ENCODE measurements around the gene KCNH2. TPM values are rescaled to one million over a fixed set of nuclear protein-coding genes. Genes with fewer than 3 reads are reported as not detected.
"Not testable (repeated sequence)": the region's sequence is repeated elsewhere in the genome, so short reads cannot be mapped to it uniquely, and the experiment has no call there.

Gene KCNH2
- total RNA-seq, 1 donor from 2014 or later: not detected

DNA sequence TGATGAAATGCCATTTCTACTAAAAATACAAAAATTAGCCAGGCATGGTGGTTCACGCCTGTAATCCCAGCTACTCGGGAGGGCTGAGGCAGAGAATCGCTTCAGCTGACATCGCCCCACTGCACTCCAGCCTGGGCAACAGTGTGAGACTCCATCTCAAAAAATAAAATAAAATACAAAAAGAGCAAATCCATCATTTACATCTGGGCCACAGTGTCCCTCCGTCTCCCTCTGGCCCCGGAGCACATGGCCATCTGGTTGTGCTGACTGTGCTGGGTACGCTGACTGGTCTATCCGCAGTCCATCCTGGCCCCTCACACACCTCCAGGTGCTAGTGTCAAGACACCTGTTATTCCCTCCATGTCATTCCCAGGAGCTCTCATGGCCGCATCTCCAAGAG is 42.1 kb downstream of the KCNH2 start:
- no peak for DNase-seq (ENCODE audit: low read depth in 2 of 2)

DNA sequence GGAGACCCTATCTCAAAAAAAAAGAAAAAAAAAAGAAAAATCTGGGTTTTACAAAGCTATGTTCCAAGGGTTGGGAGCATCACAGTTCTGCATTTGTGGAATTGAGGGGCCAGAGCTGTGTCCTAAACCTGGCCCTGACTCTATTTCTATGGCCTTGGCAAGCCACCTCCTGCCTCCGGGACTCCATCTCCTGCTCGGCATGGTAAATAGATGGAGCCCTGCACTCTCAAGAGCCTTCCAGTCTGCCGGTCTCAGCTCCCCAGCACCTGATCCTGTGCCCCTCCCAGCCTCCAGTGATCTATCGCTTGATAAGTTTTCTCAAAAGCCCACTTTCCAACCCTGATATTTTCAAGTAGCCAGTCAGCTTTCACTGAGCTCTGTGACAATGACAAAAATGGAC is 43.0 kb downstream of the KCNH2 start:
- no peak for DNase-seq (ENCODE audit: low read depth in 2 of 2)

DNA sequence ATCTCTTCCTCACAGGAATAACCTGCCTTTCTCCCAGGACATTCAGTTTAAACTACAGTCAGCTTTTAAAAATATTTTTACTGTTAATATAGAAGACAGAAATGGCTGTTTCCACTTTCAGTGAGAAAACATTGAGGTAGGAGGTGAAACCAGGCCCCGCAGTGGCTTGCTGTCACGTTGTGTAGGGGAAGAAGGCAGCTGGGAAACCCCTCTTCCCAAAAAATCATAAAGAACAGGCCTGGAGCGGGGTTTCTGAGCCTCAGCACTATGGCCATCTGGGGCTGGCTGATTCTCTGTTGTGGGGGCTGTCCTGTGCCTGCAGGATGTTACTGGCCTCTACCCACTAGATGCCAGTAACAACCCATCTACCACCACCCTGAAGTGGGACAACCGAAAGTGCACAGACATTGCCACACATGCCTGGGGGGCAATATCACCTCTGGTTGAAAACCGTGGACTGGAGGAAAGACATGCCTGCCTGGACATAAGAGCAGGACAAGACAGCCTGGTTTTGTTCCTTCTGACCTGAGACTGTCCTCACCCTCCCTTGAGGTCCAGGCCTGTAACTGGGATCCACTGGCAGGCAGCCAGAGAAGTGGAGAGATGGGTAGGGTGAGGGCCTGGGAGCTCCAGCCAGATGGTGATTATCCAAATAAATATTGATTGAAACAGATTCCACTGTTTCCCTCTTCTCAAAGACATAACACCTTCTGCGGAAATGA is 43.9 kb downstream of the KCNH2 start:
- no peak for DNase-seq (ENCODE audit: low read depth in 2 of 2)

DNA sequence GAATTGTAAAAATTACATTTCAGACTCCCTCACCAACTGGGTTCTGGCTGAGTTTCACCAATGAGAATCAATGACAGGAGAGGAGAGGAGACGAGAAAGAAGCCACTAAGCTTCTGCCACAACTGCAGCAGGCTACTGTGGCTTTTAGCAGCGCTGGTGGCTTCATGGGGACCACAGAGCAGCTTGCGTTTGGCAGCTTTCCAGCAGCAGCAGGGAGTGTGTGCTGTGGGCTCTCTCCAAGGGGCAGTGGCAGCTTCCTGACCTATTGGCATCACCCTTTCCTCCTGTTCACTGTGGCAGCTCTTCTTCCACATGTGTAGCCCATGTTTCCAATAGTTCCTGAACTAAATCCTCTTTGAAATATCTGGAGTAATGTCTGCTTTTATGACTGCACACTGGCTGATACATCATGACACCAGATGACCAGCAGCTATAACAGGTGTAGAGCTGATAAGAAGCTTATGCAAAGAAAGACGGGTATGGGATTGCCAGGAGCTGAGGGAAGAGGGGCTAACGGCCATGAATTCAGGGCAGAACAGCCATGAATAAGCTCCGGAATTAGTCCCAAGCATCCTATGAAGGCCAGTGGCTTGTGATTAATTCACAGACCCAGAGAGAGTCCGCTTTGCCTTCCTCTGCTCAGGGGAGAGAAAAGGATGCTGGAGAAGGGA is 46.8 kb downstream of the KCNH2 start:
- no peak for DNase-seq (ENCODE audit: low read depth in 2 of 2)

DNA sequence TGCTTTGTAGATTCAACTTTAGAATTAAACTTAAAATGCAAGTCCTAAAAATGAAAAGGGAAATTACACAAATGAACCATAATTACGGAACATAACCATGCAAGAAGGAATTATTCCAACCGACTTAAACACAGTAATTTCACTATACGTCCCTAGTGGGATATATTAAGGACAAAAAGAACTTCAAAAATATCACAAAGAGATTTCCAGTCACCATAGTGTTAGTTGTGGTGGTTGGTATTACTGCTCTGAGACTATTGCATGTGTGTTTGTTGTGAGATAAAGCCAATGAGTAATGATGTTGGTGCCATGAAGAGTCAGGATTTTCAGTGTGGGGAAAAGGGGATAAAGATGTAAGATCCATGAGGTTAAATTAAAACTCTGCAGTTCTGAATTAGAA is 49.6 kb downstream of the KCNH2 start:
- no peak for DNase-seq (ENCODE audit: low read depth in 2 of 2)

DNA sequence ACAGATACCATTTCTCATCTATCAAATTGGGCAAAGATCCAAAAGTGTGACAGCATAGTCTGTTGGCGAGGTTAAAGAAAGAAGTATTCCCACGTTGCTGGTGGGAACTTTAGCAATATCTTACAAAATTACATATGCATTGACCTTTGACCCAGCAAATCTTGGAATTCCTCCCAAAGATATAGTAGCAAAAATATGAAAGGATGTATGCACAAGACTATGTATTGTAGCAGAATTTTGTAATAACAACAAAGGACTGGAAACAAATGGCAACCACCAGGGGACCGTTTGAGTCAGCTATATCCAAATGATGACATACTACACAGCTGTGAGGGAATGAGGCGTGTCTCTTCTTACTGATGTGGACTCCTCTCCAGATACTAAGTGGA is 50.2 kb downstream of the KCNH2 start:
- no peak for DNase-seq (ENCODE audit: low read depth in 2 of 2)

DNA sequence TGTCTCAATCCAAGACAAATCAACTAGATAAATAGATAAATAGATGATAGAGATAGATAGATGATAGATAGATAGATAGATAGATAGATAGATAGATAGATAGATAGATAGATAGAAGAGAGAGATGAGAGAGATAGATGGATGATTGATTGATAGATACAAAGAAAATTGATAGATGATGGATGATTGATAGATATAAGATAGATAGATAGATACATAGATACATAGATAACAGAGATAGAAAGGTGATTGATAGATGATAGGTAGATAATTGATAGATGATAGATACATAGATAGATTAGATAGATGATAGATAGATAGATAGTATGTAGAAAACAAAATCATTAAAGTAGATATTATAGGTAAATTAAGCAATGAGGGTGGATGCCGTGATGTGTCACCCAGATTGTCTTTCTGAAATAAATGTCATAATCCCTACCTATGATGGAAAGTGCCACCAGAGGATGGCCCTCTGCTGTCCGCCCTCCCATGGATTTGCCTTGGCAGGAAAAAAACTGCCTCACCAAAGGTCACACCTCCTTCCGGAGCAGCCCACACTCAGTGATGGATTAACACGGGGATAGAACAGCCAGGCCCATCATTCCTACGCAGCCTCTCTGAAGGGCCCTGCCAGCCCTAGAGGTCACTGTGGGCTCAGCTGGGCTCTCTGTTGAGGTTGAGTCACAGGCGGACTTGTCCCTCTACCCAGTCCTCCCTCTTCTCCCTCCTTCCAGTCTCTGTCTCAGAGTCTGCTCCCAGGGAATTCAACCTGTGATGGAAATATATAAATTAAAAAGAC is 50.8 kb downstream of the KCNH2 start:
- DNase-seq (ENCODE audit: low read depth in 2 of 2): no peak

DNA sequence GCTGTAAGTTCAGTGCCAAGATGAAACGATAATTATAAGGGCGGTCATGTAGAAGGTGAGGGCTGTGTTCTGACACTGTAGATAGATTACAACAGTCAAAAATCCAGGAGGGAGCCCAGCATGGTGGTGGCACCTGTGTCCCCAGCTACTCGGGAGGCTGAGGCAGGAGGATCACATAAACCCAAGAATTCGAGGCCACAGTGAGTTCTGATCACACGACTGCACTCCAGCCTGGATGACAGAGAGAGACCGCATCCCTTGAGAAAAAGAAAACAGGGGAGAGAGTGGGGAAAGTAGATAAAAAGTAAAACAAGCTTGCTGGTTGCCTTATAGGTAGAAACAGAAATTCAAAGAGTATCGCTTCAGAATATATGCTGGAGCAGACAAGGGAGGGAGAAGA is 52.1 kb downstream of the KCNH2 start:
- DNase-seq (ENCODE audit: low read depth in 2 of 2): no peak

DNA sequence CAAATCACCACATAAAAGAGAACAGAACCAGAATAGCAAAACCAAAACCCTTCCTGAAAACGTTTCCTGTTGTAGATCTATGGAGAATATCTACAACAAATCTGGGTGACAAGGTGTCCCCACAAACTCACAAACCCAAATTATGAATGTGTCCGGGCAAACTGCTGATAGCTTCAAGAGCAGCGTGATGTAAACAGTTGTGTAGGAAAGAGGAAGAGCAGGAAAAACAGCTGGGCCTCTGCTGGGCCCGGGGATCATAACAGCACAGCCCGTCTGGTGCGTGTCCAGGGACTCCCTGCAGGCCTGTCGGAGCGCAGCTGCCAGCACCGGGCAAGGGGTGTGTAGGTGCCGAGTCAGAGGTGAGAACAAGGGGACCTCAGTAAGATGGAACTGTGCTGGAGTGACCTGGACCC is 53.7 kb downstream of the KCNH2 start:
- DNase-seq (ENCODE audit: low read depth in 2 of 2): no peak

DNA sequence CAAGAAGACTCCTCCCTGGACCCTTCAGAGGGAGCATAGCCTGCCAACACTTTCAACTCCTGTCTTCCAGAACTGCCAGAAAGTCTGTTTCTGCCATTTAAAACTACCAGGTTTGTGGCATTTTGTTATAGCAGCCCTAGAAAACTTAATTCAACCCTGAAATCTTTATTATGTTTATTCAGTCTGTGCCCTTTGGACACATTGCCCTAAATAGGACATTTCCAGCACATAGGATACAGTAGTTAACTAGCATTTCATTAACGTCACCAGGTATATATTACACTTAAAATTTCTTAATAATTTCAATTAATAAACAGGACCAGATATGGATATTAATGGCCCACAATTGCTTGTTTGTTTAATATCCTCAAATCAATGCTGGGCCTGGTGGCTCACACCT is 54.3 kb downstream of the KCNH2 start:
- DNase-seq (ENCODE audit: low read depth in 2 of 2): no peak

DNA sequence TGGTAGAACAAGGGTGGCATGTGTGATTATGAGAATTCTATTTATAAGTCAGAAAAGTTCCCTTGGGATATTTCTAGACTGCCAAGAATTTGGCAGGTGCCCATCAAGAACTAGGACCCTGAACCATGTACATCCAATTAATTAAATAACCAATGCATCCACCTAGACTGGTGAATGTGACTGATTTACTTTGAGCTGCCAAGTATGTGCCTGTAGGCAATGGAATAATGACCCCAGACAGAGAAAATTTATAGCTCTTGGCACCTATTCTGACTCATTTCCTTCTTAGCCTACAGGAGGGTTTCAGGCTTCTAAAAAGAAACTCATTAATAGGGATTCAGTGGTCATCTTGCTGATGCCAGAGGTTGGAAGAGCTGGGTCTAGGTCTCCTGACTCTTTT is 54.9 kb downstream of the KCNH2 start:
- DNase-seq (ENCODE audit: low read depth in 2 of 2): peak in 1 of 2 donors; percentile 12

DNA sequence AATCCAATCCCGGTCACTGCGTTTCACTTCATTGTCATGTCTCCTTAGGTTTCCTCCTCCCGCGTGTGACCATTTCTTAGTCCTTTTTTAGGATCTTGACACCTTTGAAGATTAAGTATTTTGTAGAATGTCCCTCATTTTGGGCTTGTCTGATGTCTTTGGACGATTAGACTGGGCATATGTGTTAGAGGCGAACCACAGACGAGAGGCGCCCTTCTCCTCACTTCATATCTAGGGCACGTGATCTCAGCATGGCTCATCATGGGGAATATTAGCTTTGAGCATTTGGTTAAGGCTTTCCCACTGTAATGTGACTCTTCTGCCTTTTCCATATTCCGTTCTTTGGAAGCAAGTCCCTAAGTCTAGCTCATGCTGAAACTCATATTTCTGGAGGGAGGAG is 59.0 kb downstream of the KCNH2 start:
- no peak for DNase-seq (ENCODE audit: low read depth in 2 of 2)

DNA sequence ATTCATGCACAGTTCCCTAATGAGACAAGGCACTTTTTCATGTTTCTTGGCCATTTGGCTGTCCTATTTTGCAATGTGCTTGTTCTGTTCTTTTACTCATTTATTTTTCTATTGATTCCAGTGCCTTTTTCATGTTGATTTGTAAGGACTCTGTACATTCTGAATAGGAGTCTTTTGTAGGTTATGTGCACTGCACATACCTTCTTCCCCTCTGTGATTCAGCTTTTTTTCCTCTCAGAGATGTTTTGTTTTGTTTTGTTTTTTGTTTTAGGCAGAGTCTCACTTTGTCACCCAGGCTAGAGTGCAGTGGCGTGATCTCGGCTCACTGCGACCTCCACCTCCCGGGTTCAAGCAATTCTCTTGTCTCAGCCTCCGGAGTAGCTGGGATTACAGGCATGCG is 59.7 kb downstream of the KCNH2 start:
- no peak for DNase-seq (ENCODE audit: low read depth in 2 of 2)

DNA sequence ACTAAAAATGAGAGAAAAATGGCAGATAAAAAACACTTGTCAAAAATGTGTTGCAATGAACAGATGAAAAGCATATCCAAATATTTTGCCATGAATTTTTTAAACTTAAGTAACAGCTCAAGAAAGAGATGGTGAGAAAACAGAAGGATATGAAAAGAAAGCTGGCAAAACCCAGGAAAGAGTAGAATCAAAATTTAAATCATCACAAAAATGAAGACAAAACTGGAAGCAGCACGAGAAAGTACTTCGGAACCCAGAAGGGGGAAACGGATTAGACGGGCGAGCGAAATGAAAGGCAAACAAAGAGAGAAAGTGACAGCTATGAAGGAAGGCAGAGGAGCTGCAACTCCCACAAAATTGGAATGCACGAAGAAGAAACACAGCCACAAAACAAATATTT is 60.2 kb downstream of the KCNH2 start:
- DNase-seq (ENCODE audit: low read depth in 2 of 2): no peak

DNA sequence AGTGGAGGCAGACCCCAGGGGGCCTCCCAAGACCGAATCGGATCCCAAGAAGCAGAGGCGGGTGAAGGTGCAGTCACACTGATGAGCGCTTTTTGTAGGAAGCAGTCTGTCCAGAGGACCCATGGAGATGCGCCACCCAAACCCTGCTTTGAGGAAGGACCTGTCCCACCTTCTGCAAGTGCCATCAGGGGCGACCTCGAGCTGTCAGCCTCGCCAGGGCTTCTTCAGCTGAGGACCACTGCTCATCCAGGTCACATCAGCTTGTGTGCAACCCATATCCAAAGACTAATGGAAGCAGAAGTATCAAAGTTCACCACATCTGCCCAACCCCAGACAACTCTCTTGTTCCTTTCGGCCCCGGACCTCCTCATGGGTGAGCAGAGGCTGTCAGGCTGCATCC is 61.5 kb downstream of the KCNH2 start:
- no peak for DNase-seq (ENCODE audit: low read depth in 2 of 2)

DNA sequence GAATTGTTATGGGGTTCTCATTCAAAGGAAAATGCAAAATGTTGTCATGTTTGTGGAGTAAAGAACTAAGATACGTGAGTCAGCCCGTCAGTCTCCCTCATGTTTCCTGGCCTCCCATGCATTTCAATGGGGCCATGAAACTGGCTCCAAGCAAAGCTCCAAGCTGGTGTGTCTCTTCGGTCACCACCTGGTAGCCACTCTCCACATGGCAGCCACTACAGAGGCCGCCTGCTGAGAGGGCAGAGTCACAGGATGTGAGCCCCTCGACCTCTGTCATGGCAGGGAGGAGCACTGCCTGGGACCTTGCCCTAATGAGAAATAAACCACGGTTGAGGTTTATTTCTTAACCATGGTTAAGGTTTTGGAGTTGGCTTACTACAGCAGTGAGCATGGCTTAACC is 63.2 kb downstream of the KCNH2 start:
- no peak for DNase-seq (ENCODE audit: low read depth in 2 of 2)

DNA sequence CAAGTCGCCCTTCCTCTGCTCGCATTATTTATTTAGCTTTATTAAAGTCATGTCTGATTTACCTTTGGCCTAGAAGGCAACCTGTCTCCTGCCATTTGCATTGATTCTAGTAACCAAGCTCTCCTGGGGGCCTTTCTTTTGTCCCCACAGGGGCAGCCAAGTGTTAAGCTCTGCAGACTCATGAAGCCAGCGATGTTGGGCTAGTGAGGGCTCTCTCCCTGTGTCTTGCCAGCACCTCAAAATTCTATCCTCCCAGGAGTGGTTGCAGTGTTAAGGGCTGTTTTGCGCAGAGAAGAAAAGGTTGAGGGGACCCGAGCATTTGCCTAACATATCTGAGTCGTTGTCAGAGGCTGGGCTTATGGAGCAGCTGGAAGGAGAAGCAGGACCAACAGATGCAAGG is 63.9 kb downstream of the KCNH2 start:
- no peak for DNase-seq (ENCODE audit: low read depth in 2 of 2)

DNA sequence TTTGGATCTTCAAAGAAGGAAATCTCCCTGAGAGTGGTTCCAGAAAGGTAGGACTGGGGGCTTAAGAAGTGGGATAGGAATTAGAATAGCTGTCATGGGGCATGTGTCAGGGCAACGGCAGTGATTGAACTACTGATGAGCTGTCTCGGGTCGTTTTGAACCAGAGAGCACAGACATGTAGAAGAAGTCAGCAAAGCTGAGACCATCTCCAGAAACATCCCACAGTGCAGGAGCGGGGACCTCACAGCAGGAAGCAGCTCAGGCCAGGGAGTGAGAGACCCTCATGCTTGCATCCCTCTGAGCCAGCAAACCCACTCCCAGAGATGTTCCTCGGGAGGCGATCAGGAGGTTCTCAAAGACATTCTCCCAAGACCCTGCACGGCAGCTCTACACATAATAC is 65.7 kb downstream of the KCNH2 start:
- no peak for DNase-seq (ENCODE audit: low read depth in 2 of 2)

DNA sequence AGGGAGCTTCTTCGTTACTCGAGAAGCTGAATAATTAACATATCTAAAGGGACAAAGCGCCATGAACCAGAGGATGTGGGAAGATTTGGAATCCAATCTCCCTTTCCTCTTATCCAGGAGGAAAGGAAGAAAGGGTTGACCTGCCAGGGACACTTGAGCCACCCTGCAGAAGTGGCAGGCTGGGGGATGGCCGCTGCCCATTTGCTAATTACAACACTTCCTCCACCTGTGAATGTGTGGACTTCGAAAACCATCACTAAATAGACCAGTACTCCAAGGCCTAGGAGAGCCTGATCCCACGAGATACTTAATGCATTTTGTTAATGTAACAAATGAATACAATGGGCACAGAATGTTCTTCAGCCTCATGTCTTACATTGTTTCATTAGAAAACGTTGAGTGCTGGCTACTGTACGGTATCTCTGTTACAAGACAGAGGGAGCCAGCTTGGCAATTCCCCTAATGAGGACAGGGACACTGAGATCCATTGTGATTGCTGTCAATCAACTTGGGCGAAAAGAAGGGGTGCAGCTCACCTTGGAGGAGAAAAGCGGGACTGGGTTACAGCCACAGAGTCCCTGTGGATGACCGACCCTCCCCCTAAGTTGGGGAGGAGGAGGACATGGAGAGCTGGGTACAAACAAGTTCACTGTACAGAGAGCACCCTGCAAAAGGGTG is 66.4 kb downstream of the KCNH2 start:
- DNase-seq (ENCODE audit: low read depth in 2 of 2): no peak

DNA sequence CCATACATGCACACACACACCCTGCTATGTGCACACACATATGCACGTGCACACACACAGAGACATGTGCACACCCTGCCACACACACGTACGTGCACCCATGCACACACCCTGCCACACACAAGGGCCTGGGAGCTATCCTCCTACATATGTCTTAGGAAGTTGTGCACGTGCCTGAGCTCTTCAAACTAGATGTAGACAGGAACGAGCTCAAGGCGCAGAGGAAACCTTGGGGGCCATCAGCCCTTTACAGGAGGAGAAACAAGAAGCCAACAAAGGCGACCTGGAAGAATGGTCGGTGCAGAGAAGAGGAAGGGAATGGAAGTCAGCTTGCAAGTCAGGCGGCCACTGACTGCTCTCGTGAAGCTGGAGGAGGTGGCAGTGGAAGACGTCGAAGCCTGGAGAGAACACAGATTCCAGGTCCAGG is 67.1 kb downstream of the KCNH2 start:
- DNase-seq (ENCODE audit: low read depth in 2 of 2): no peak

DNA sequence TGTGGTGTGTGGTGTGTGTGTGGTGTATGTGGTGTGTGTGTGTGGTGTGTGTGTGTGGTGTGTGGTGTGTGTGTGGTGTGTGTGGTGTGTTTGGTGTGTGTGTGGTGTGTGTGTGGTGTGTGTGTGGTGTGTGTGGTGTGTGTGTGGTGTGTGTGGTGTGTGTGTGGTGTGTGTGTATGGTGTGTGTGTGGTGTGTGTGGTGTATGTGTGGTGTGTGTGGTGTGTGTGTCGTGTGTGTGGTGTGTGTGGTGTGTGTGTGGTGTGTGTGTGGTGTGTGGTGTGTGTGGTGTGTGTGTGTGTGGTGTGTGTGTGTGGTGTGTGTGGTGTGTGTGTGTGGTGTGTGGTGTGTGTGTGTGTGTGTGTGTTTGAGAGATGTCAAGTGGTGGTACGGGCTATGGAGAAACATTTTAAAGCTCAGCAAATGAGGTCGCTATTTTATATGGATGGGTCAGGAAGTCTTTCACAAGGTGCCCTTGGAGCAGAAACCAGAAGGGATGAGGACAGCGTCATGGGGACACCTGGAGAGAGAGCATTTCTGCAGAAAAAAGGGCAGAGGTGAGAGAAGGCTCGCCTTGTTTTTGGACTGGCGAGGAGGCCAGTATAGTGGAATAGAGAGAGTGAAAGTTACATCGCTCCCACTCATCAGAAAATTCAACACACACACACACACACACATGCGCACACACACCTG is 67.7 kb downstream of the KCNH2 start:
- not testable (repeated sequence) for DNase-seq (ENCODE audit: low read depth in 2 of 2)

Measured in dermis microvascular lymphatic vessel endothelial cell (primary cell).